Measurements from ENCODE around the gene RYR1. TPM values are rescaled to one million over a fixed set of nuclear protein-coding genes. Genes with fewer than 3 reads are reported as not detected.

The RYR1 gene
- total and polyA plus RNA-seq, 2 of the 13 experiments (the other 11 are each of a cell fraction or from before 2014, with no cell fraction given), result 0.03 TPM; not detected in 1

DNA sequence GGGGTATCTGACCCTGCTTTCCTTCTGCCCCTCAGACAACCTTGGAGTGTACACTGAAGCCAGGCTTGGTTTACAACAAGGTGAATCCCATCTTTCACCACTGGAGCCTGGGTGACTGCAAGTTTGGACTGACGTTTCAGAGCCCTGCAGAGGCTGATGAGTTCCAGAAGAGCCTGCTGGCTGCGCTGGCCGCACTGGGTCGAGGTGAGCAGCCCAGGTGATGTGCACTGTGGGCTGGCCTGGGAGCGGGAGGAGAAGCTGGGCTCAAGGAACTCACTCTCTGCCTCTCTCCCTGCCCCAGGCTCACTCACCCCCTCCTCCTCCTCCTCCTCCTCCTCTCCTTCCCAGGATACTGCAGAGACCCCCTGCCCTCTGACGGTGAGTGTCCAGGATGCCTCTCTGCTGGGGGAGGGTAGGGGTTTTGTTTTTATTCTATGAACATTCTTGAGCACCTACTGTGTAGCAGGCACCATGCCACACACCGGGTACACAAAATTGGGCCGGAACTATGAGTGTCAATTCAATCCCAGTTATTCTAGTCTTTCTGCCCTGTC lies 41.5 kb upstream of the RYR1 start:
- 65% methylated on average over 4 of the region's 8 CpGs for WGBS (ENCODE audit: low lambda C conversion rate)
- no peak overlapping the region for H3K4me3 ChIP-seq (replicated peaks in 1 of 3; ENCODE audit: insufficient read depth in 1 of 3, low read depth in 2 of 3, low read length in 3 of 3)
- H3K27me3 ChIP-seq (ENCODE audit: control insufficient read depth in 1 of 2, insufficient read depth in 2 of 2, low read length in 2 of 2), result peaks cover 3 to 44% of the 10 kb centered on the region in 2 experiments; a peak in 3 of 5 replicates
- H3K79me2 ChIP-seq (ENCODE audit: insufficient read depth, low read length), result no peaks in the 10 kb centered on the region
- H2AFZ ChIP-seq (ENCODE audit: low read length), result no peak overlapping the region
- H3K27ac ChIP-seq (ENCODE audit: extremely low read length, insufficient read depth, low read length), result no peak overlapping the region
- no peaks in the 10 kb centered on the region for H4K20me1 ChIP-seq (ENCODE audit: insufficient read depth, low read length)
- no TSS peak for BruUV-seq (replicated peaks)
- CTCF ChIA-PET (ENCODE audit: low intra/inter-chr PET ratio, low total read pairs), result no interaction called here
- in situ Hi-C loops (cut with HindIII; ENCODE audit: extremely low pct_ligation_motif_present, low pct_unique_long_range_greater_than_20kb), result no loop called here
- no peaks in the 10 kb centered on the region for H3K9me3 ChIP-seq (ENCODE audit: low read length)
- no peak for FAIRE-seq
- POLR2A ChIA-PET, result interaction anchor here (0.8 kb wide), 1 partner anchor 11 kb away, joined by 3 read pairs; the partner anchor contains the start of gene FAM98C
- peaks cover 48% of the 10 kb centered on the region for H3K4me1 ChIP-seq (ENCODE audit: insufficient read depth, low read length)
- no peak for ATAC-seq
- no peaks in the 10 kb centered on the region for H3K36me3 ChIP-seq (replicated peaks in 1 of 2; ENCODE audit: control insufficient read depth in 1 of 2, insufficient read depth in 2 of 2, low read length in 2 of 2)
- no peak overlapping the region for H3K4me2 ChIP-seq (ENCODE audit: low read depth, low read length)
- no peak for DNase-seq (ENCODE audit: low spot score)
- intact Hi-C loops (cut with micrococcal nuclease; ENCODE audit: unreplicated experiment), result no loop called here
- H3K9ac ChIP-seq (ENCODE audit: insufficient read depth, low read depth, low read length), result no peak overlapping the region
- TF ChIP-seq, protein P1, sequence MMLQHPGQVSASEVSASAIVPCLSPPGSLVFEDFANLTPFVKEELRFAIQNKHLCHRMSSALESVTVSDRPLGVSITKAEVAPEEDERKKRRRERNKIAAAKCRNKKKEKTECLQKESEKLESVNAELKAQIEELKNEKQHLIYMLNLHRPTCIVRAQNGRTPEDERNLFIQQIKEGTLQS (CRISPR knock-in tag; IDR thresholded peaks at IDR 0.05), result no peak
- TF ChIP-seq ZBTB38 (CRISPR knock-in tag; IDR thresholded peaks at IDR 0.05), result no peak
- no peak for TF ChIP-seq ZNF564 (CRISPR knock-in tag; IDR thresholded peaks at IDR 0.05)
- no peak for TF ChIP-seq JARID2 (CRISPR knock-in tag; IDR thresholded peaks at IDR 0.05; ENCODE audit: insufficient replicate concordance)
- no peak for TF ChIP-seq ZBTB40 (IDR thresholded peaks at IDR 0.05)
- no peak for TF ChIP-seq ZBTB40 (CRISPR knock-in tag; IDR thresholded peaks at IDR 0.05)
- TF ChIP-seq ZNF761 (CRISPR knock-in tag; conservative IDR thresholded peaks at IDR 0.05), result no peak
- no peak for TF ChIP-seq XRCC5 (optimal IDR thresholded peaks at IDR 0.05; ENCODE audit: low read length)
- TF ChIP-seq MTF2 (CRISPR knock-in tag; IDR thresholded peaks at IDR 0.05; ENCODE audit: borderline replicate concordance), result no peak
- TF ChIP-seq ZNF746 (CRISPR knock-in tag; IDR thresholded peaks at IDR 0.05), result no peak
- TF ChIP-seq ZNF232 (CRISPR knock-in tag; IDR thresholded peaks at IDR 0.05; ENCODE audit: borderline replicate concordance), result no peak
- TF ChIP-seq ZNF720 (CRISPR knock-in tag; IDR thresholded peaks at IDR 0.05), result no peak
- no peak for TF ChIP-seq SSRP1 (CRISPR knock-in tag; IDR thresholded peaks at IDR 0.05)
- TF ChIP-seq NONO (IDR thresholded peaks at IDR 0.05), result no peak
- TF ChIP-seq NONO (CRISPR knock-in tag; conservative IDR thresholded peaks at IDR 0.05), result no peak
- no peak for TF ChIP-seq FOXA1 (IDR thresholded peaks at IDR 0.05)
- TF ChIP-seq FOXA1 (CRISPR knock-in tag; IDR thresholded peaks at IDR 0.05), result no peak
- TF ChIP-seq PHF5A (CRISPR knock-in tag; IDR thresholded peaks at IDR 0.05; ENCODE audit: low read depth, unreplicated experiment), result no peak
- TF ChIP-seq NFE2L1 (CRISPR knock-in tag; IDR thresholded peaks at IDR 0.05; ENCODE audit: borderline replicate concordance), result no peak
